Activated T-helper 2 cell treated with anti-CD3 and anti-CD28 coated beads, Interferon-gamma antibody, Interleukin-2, Interleukin-4, amounts not matched to agents 10 μg/mL and 5 μg/mL and 100 μg/mL, durations not matched to agents 14 hours and 24 hours and 36 hours (primary cell): ENCODE data around the gene METTL21A. TPM values are rescaled to one million over a fixed set of nuclear protein-coding genes. Genes with fewer than 3 reads are reported as not detected.
A peak's percentile ranks its signal among the peaks of the same experiment; 100 is the strongest.

ENCODE experiments used
- DNase-seq: peaks from one replicate; pipeline ENCODE4 v3.0.0; 2021; ENCODE audit warnings: low spot score
- H3K27ac Mint-ChIP-seq: one replicate; pipeline ENCODE4 v1.8.0; 2021; ENCODE audit warnings: mixed read lengths
- H3K27me3 Mint-ChIP-seq: one replicate; pipeline ENCODE4 v1.8.0; 2021; ENCODE audit warnings: low read depth, mixed read lengths
- H3K36me3 Mint-ChIP-seq: one replicate; pipeline ENCODE4 v1.8.0; 2021; ENCODE audit warnings: low read depth, mixed read lengths
- H3K4me1 Mint-ChIP-seq: one replicate; pipeline ENCODE4 v1.8.0; 2021; ENCODE audit warnings: low read depth, mixed read lengths
- H3K4me3 Mint-ChIP-seq: one replicate; pipeline ENCODE4 v1.8.0; 2021; ENCODE audit warnings: low read depth, mild to moderate bottlenecking, moderate library complexity, mixed read lengths
- H3K9me3 Mint-ChIP-seq: one replicate; pipeline ENCODE4 v1.8.0; 2021; ENCODE audit warnings: mixed read lengths
- intact Hi-C: fragments of 100-400 bp; cut with micrococcal nuclease; formaldehyde crosslinking; loops from one replicate; pipeline ENCODE4 v1.15.1; 2023
- total RNA-seq: library from RNA; stranded (reverse); gene quantifications from 2 replicates; pipeline ENCODE4 v1.2.3, GENCODE V29; 2022

METTL21A gene
- total RNA-seq, 1 donor from 2014 or later = 35.1 TPM

- H3K36me3 Mint-ChIP-seq = peaks cover 69% of the 10 kb centered on the region
- no peak for DNase-seq
Measured at GRCh38 chr2:207616185-207616584, 9.0 kb downstream of the METTL21A start.

GRCh38 chr2:207614824-207615223 is 10.4 kb downstream of the METTL21A start:
- H3K36me3 Mint-ChIP-seq = peaks cover 57% of the 10 kb centered on the region
- intact Hi-C loops = no loop called here
- no peak overlapping the region for H3K4me3 Mint-ChIP-seq
- DNase-seq = no peak
- no peaks in the 10 kb centered on the region for H3K9me3 Mint-ChIP-seq
- no peak overlapping the region for H3K27ac Mint-ChIP-seq
- H3K27me3 Mint-ChIP-seq = no peaks in the 10 kb centered on the region
- H3K4me1 Mint-ChIP-seq = peaks cover 17% of the 10 kb centered on the region

More at GRCh38 chr2:207616185-207616584, 9.0 kb downstream of the METTL21A start:
- no peak overlapping the region for H3K4me3 Mint-ChIP-seq
- no peaks in the 10 kb centered on the region for H3K9me3 Mint-ChIP-seq
- no peaks in the 10 kb centered on the region for H3K27me3 Mint-ChIP-seq
- no peak overlapping the region for H3K27ac Mint-ChIP-seq
- peaks cover 26% of the 10 kb centered on the region for H3K4me1 Mint-ChIP-seq
- intact Hi-C loops = no loop called here

- peaks cover 12% of the 10 kb centered on the region for H3K4me1 Mint-ChIP-seq
- DNase-seq = no peak
- no peaks in the 10 kb centered on the region for H3K27me3 Mint-ChIP-seq
- peaks cover 59% of the 10 kb centered on the region for H3K36me3 Mint-ChIP-seq
- no peaks in the 10 kb centered on the region for H3K9me3 Mint-ChIP-seq
- intact Hi-C loops = no loop called here
- no peak overlapping the region for H3K27ac Mint-ChIP-seq
- H3K4me3 Mint-ChIP-seq = no peak overlapping the region
Measured at GRCh38 chr2:207612714-207613113, 12.5 kb downstream of the METTL21A start.

GRCh38 chr2:207606829-207607228 is 18.4 kb downstream of the METTL21A start:
- Mint-ChIP-seq H3K9me3 (no peaks in the 10 kb centered on the region), H3K27me3 (no peaks in the 10 kb centered on the region), H3K4me1 (peaks cover 10% of the 10 kb centered on the region), H3K27ac (no peak overlapping the region), H3K4me3 (no peak overlapping the region), H3K36me3 (peaks cover 47% of the 10 kb centered on the region)
- intact Hi-C loops = no loop called here
- DNase-seq = no peak

GRCh38 chr2:207606399-207606798 is 18.8 kb downstream of the METTL21A start:
- no peak overlapping the region for H3K27ac Mint-ChIP-seq
- no peaks in the 10 kb centered on the region for H3K9me3 Mint-ChIP-seq
- no peak overlapping the region for H3K4me3 Mint-ChIP-seq
- H3K36me3 Mint-ChIP-seq = peaks cover 51% of the 10 kb centered on the region
- DNase-seq = no peak
- peaks cover 13% of the 10 kb centered on the region for H3K4me1 Mint-ChIP-seq
- intact Hi-C loops = no loop called here
- H3K27me3 Mint-ChIP-seq = no peaks in the 10 kb centered on the region

- H3K9me3 Mint-ChIP-seq = no peaks in the 10 kb centered on the region
- peaks cover 54% of the 10 kb centered on the region for H3K36me3 Mint-ChIP-seq
- no peak for DNase-seq
- no peaks in the 10 kb centered on the region for H3K27me3 Mint-ChIP-seq
- no peak overlapping the region for H3K4me3 Mint-ChIP-seq
- intact Hi-C loops = no loop called here
- peak overlapping the region; percentile 55 for H3K27ac Mint-ChIP-seq
- peaks cover 17% of the 10 kb centered on the region for H3K4me1 Mint-ChIP-seq
Measured at GRCh38 chr2:207603486-207603885, 21.7 kb downstream of the METTL21A start.

GRCh38 chr2:207601774-207602173 is 23.4 kb downstream of the METTL21A start:
- Mint-ChIP-seq H3K36me3 (peaks cover 52% of the 10 kb centered on the region), H3K9me3 (no peaks in the 10 kb centered on the region), H3K4me3 (no peak overlapping the region), H3K4me1 (peaks cover 17% of the 10 kb centered on the region), H3K27ac (peak overlapping the region; percentile 39), H3K27me3 (no peaks in the 10 kb centered on the region)
- no peak for DNase-seq
- intact Hi-C loops = no loop called here

- Mint-ChIP-seq H3K27ac (no peak overlapping the region), H3K9me3 (no peaks in the 10 kb centered on the region), H3K4me1 (peaks cover 17% of the 10 kb centered on the region), H3K27me3 (no peaks in the 10 kb centered on the region), H3K4me3 (no peak overlapping the region), H3K36me3 (peaks cover 59% of the 10 kb centered on the region)
- intact Hi-C loops = no loop called here
- DNase-seq = no peak
Measured at GRCh38 chr2:207600231-207600630, 25.0 kb downstream of the METTL21A start.

- no peak overlapping the region for H3K27ac Mint-ChIP-seq
- no peak overlapping the region for H3K4me3 Mint-ChIP-seq
- intact Hi-C loops = no loop called here
- peaks cover 55% of the 10 kb centered on the region for H3K36me3 Mint-ChIP-seq
- H3K27me3 Mint-ChIP-seq = no peaks in the 10 kb centered on the region
- H3K4me1 Mint-ChIP-seq = peaks cover 17% of the 10 kb centered on the region
- DNase-seq = no peak
- no peaks in the 10 kb centered on the region for H3K9me3 Mint-ChIP-seq
Measured at GRCh38 chr2:207599636-207600035, 25.6 kb downstream of the METTL21A start.

GRCh38 chr2:207594731-207595130 is 30.5 kb downstream of the METTL21A start:
- Mint-ChIP-seq H3K9me3 (peaks cover 29% of the 10 kb centered on the region), H3K4me1 (peaks cover 7% of the 10 kb centered on the region), H3K27ac (peak overlapping the region; percentile 16), H3K27me3 (no peaks in the 10 kb centered on the region), H3K36me3 (peaks cover 72% of the 10 kb centered on the region), H3K4me3 (no peak overlapping the region)
- no peak for DNase-seq
- intact Hi-C loops = no loop called here

GRCh38 chr2:207594264-207594663 is 30.9 kb downstream of the METTL21A start:
- no peak overlapping the region for H3K4me3 Mint-ChIP-seq
- no peaks in the 10 kb centered on the region for H3K27me3 Mint-ChIP-seq
- DNase-seq = no peak
- H3K4me1 Mint-ChIP-seq = peaks cover 7% of the 10 kb centered on the region
- intact Hi-C loops = no loop called here
- peaks cover 72% of the 10 kb centered on the region for H3K36me3 Mint-ChIP-seq
- H3K9me3 Mint-ChIP-seq = peaks cover 34% of the 10 kb centered on the region
- H3K27ac Mint-ChIP-seq = no peak overlapping the region

GRCh38 chr2:207593277-207593676 is 31.9 kb downstream of the METTL21A start:
- Mint-ChIP-seq H3K27me3 (no peaks in the 10 kb centered on the region), H3K4me1 (peaks cover 16% of the 10 kb centered on the region), H3K9me3 (peaks cover 43% of the 10 kb centered on the region), H3K4me3 (no peak overlapping the region), H3K27ac (no peak overlapping the region), H3K36me3 (peaks cover 79% of the 10 kb centered on the region)
- DNase-seq = no peak
- intact Hi-C loops = no loop called here

GRCh38 chr2:207589143-207589542 is 36.1 kb downstream of the METTL21A start:
- peaks cover 16% of the 10 kb centered on the region for H3K4me1 Mint-ChIP-seq
- no peak for DNase-seq
- H3K4me3 Mint-ChIP-seq = no peak overlapping the region
- peaks cover 49% of the 10 kb centered on the region for H3K9me3 Mint-ChIP-seq
- intact Hi-C loops = no loop called here
- peak overlapping the region; percentile 43 for H3K27ac Mint-ChIP-seq
- no peaks in the 10 kb centered on the region for H3K27me3 Mint-ChIP-seq
- peaks cover 93% of the 10 kb centered on the region for H3K36me3 Mint-ChIP-seq

- Mint-ChIP-seq H3K4me1 (peaks cover 16% of the 10 kb centered on the region), H3K27ac (no peak overlapping the region), H3K27me3 (no peaks in the 10 kb centered on the region), H3K36me3 (peaks cover 95% of the 10 kb centered on the region), H3K4me3 (no peak overlapping the region), H3K9me3 (peaks cover 40% of the 10 kb centered on the region)
- intact Hi-C loops = no loop called here
- no peak for DNase-seq
Measured at GRCh38 chr2:207587305-207587704, 37.9 kb downstream of the METTL21A start.
